Neuronal stem cell (in vitro differentiated cells): ENCODE measurements around the gene RAPGEF5.

Experiments used
- DNase-seq: peaks from one replicate; pipeline ENCODE4 v3.0.0-alpha.2; 2013; ENCODE audit warnings: low spot score
- H2AFZ ChIP-seq: one replicate; pipeline ENCODE4 v1.6.1; 2013; ENCODE audit warnings: mild to moderate bottlenecking, low read length, inconsistent platforms
- H2AK5ac ChIP-seq: 2 replicates; pipeline ENCODE4 v1.6.1; 2013; ENCODE audit warnings: low read depth, mild to moderate bottlenecking, inconsistent platforms, low read length, moderate library complexity, mixed read lengths
- H2BK120ac ChIP-seq: 2 replicates; pipeline ENCODE4 v1.6.1; 2013; ENCODE audit warnings: low read depth, mild to moderate bottlenecking, inconsistent platforms, low read length, moderate library complexity, mixed read lengths
- H2BK12ac ChIP-seq: one replicate; pipeline ENCODE4 v1.6.1; 2013; ENCODE audit warnings: low read length, inconsistent platforms
- H2BK15ac ChIP-seq: 2 replicates; pipeline ENCODE4 v1.6.1; 2013; ENCODE audit warnings: mild to moderate bottlenecking, low read length, inconsistent platforms, mixed read lengths
- H2BK5ac ChIP-seq: one replicate; pipeline ENCODE4 v1.6.1; 2013; ENCODE audit warnings: inconsistent platforms, mild to moderate bottlenecking, low read length, moderate library complexity
- H3K14ac ChIP-seq: one replicate; pipeline ENCODE4 v1.6.1; 2013; ENCODE audit warnings: low read length, inconsistent platforms
- H3K18ac ChIP-seq: 2 replicates; pipeline ENCODE4 v1.6.1; 2013; ENCODE audit warnings: low read length, inconsistent platforms
- H3K23ac ChIP-seq: 2 replicates; pipeline ENCODE4 v1.6.1; 2013; ENCODE audit warnings: low read depth, mild to moderate bottlenecking, mixed read lengths, low read length, inconsistent platforms; ENCODE audit not compliant: poor library complexity
- H3K27ac ChIP-seq: replicated peaks from 3 replicates; pipeline ENCODE4 v1.5.1; 2013; ENCODE audit warnings: low read length, inconsistent platforms
- H3K27me3 ChIP-seq, 3 experiments: 2 replicates each; pipeline ENCODE4 v1.6.1; 2013; ENCODE audit warnings: low read length in 3 of 3, mild to moderate bottlenecking in 2 of 3, inconsistent platforms in 1 of 3, low read depth in 1 of 3, mixed read lengths in 1 of 3, moderate library complexity in 1 of 3; ENCODE audit not compliant: control insufficient read depth in 3 of 3, insufficient read depth in 3 of 3
- H3K36me3 ChIP-seq, 2 donors: replicated peaks in 1 of 2; 2 replicates each; pipeline ENCODE4 v1.6.1; 2013; ENCODE audit warnings: low read length in 2 of 2; ENCODE audit not compliant: control insufficient read depth in 2 of 2, insufficient read depth in 2 of 2
- H3K4ac ChIP-seq: 2 replicates; pipeline ENCODE4 v1.6.1; 2013; ENCODE audit warnings: inconsistent platforms, mild to moderate bottlenecking, low read length, moderate library complexity
- H3K4me1 ChIP-seq, 2 donors: 1 replicate in 1 of 2; 2 replicates in 1 of 2; pipeline ENCODE4 v1.6.1; 2013; ENCODE audit warnings: low read length in 2 of 2, low read depth in 1 of 2; ENCODE audit not compliant: control insufficient read depth in 2 of 2, insufficient read depth in 1 of 2
- H3K4me2 ChIP-seq: one replicate; pipeline ENCODE4 v1.6.1; 2013; ENCODE audit warnings: mild to moderate bottlenecking, low read length, inconsistent platforms; ENCODE audit not compliant: insufficient read depth, poor library complexity, severe bottlenecking
- H3K4me3 ChIP-seq, 2 donors: 2 replicates each; pipeline ENCODE4 v1.5.1; 2013; ENCODE audit warnings: low read length in 2 of 2, mild to moderate bottlenecking in 2 of 2, inconsistent platforms in 1 of 2, moderate library complexity in 1 of 2
- H3K79me1 ChIP-seq: one replicate; pipeline ENCODE4 v1.6.1; 2013; ENCODE audit warnings: low read depth, mild to moderate bottlenecking, inconsistent platforms, low read length, moderate library complexity
- H3K9ac ChIP-seq: one replicate; pipeline ENCODE4 v1.6.1; 2013; ENCODE audit warnings: mild to moderate bottlenecking, low read depth, low read length, inconsistent platforms; ENCODE audit not compliant: poor library complexity
- H3K9me3 ChIP-seq, 2 donors: replicated peaks in 1 of 2; 2 replicates each; pipeline versions ENCODE3 to v1.6.1; 2013; ENCODE audit warnings: low read length in 2 of 2, mild to moderate bottlenecking in 2 of 2, inconsistent platforms in 1 of 2, low read depth in 1 of 2, mixed read lengths in 1 of 2, moderate library complexity in 1 of 2; ENCODE audit not compliant: control insufficient read depth in 2 of 2, insufficient read depth in 1 of 2
- H4K8ac ChIP-seq: one replicate; pipeline ENCODE4 v1.6.1; 2013; ENCODE audit warnings: low read depth, mild to moderate bottlenecking, inconsistent platforms, low read length, moderate library complexity
- H4K91ac ChIP-seq: one replicate; pipeline ENCODE4 v1.6.1; 2013; ENCODE audit warnings: low read length, low read depth, mild to moderate bottlenecking, inconsistent platforms; ENCODE audit not compliant: poor library complexity
- WGBS, 2 donors: extraction: QIAGEN DNeasy Blood & Tissue Kit; methylation state at CpG; one replicate each; pipeline ENCODE4 v1.1.7; 2013; ENCODE audit warnings: missing lambda C conversion rate in 2 of 2, mixed read lengths in 1 of 2; ENCODE audit not compliant: insufficient read length in 2 of 2, insufficient replicate concordance in 1 of 2; ENCODE audit errors: extremely low coverage in 2 of 2; 5-methylcytosine and 5-hydroxymethylcytosine counted together

The RAPGEF5 gene

GRCh38 chr7:22087861-22088260 is 269.1 kb downstream of the RAPGEF5 start:
- Histone ChIP-seq H3K9ac (no peak overlapping the region), H3K23ac (no peak overlapping the region), H2BK120ac (no peak overlapping the region), H3K9me3 (no peaks in the 10 kb centered on the region), H3K4me3 (no peak overlapping the region), H3K4me2 (no peak overlapping the region), H4K91ac (no peak overlapping the region), H3K4me1 (peaks cover 0 to under 1% of the 10 kb centered on the region in 2 donors), H3K4ac (no peak overlapping the region), H2BK12ac (no peak overlapping the region), H3K79me1 (no peaks in the 10 kb centered on the region), H3K27me3 (peaks cover 0 to 17% (median 2%) of the 10 kb centered on the region in 3 experiments), H2AK5ac (no peak overlapping the region), H3K27ac (no peak overlapping the region), H2AFZ (no peak overlapping the region), H3K36me3 (no peaks in the 10 kb centered on the region), H3K14ac (no peak overlapping the region), H4K8ac (no peak overlapping the region), H2BK5ac (no peak overlapping the region), H3K18ac (no peak overlapping the region), H2BK15ac (no peak overlapping the region)
- no peak for DNase-seq
- WGBS, 2 donors = no CpG with 5 or more reads among the region's 6 CpGs

GRCh38 chr7:22083704-22084240 is 273.2 kb downstream of the RAPGEF5 start:
- H3K18ac ChIP-seq = no peak overlapping the region
- H3K9me3 ChIP-seq = no peaks in the 10 kb centered on the region
- H2AFZ ChIP-seq = peak overlapping the region; percentile 95
- H4K8ac ChIP-seq = no peak overlapping the region
- peak overlapping the region; percentile 70 for H3K4me2 ChIP-seq
- H2BK5ac ChIP-seq = no peak overlapping the region
- peak overlapping the region; percentile 54 to 84 for H3K4me3 ChIP-seq
- no peak overlapping the region for H2AK5ac ChIP-seq
- H3K79me1 ChIP-seq = no peaks in the 10 kb centered on the region
- DNase-seq = no peak
- no peak overlapping the region for H3K14ac ChIP-seq
- no CpG with 5 or more reads among the region's 10 CpGs for WGBS, 2 donors
- no peaks in the 10 kb centered on the region for H3K36me3 ChIP-seq
- H3K9ac ChIP-seq = no peak overlapping the region
- no peak overlapping the region for H2BK12ac ChIP-seq
- H3K23ac ChIP-seq = no peak overlapping the region
- no peak overlapping the region for H3K27ac ChIP-seq
- H3K4ac ChIP-seq = no peak overlapping the region
- H3K4me1 ChIP-seq = no peaks in the 10 kb centered on the region
- H4K91ac ChIP-seq = no peak overlapping the region
- H2BK120ac ChIP-seq = no peak overlapping the region
- H3K27me3 ChIP-seq = peaks cover 0 to 28% (median 2%) of the 10 kb centered on the region in 3 experiments
- no peak overlapping the region for H2BK15ac ChIP-seq

GRCh38 chr7:22082886-22083703 is 273.9 kb downstream of the RAPGEF5 start:
- peak; percentile 83 for DNase-seq
- Histone ChIP-seq H3K14ac (no peak overlapping the region), H2AK5ac (no peak overlapping the region), H3K27ac (peak overlapping the region; percentile 72), H4K91ac (no peak overlapping the region), H3K4me2 (peak overlapping the region; percentile 70), H3K27me3 (peaks cover 0 to 28% (median 2%) of the 10 kb centered on the region in 3 experiments), H3K23ac (no peak overlapping the region), H2BK15ac (no peak overlapping the region), H4K8ac (no peak overlapping the region), H3K36me3 (no peaks in the 10 kb centered on the region), H2AFZ (peak overlapping the region; percentile 95), H2BK12ac (no peak overlapping the region), H3K9me3 (no peaks in the 10 kb centered on the region), H3K79me1 (no peaks in the 10 kb centered on the region), H3K4me3 (peak overlapping the region; percentile 54 to 84), H3K9ac (peak overlapping the region; percentile 61), H3K4ac (no peak overlapping the region), H2BK120ac (no peak overlapping the region), H3K4me1 (no peaks in the 10 kb centered on the region), H2BK5ac (no peak overlapping the region), H3K18ac (peak overlapping the region; percentile 94)
- WGBS, 2 donors = no CpG with 5 or more reads among the region's 55 CpGs

GRCh38 chr7:22082553-22082885 is 274.4 kb downstream of the RAPGEF5 start:
- Histone ChIP-seq H3K27me3 (peaks cover 0 to 28% (median 2%) of the 10 kb centered on the region in 3 experiments), H3K18ac (peak overlapping the region; percentile 55), H3K4me2 (peak overlapping the region; percentile 54), H3K14ac (no peak overlapping the region), H2BK12ac (no peak overlapping the region), H3K79me1 (no peaks in the 10 kb centered on the region), H3K23ac (no peak overlapping the region), H3K4ac (no peak overlapping the region), H4K91ac (no peak overlapping the region), H3K27ac (peak overlapping the region; percentile 9), H3K36me3 (no peaks in the 10 kb centered on the region), H2BK120ac (no peak overlapping the region), H2BK5ac (no peak overlapping the region), H2AFZ (peak overlapping the region; percentile 95), H2AK5ac (no peak overlapping the region), H4K8ac (no peak overlapping the region), H3K9ac (peak overlapping the region; percentile 9), H3K4me1 (no peaks in the 10 kb centered on the region), H3K9me3 (no peaks in the 10 kb centered on the region), H3K4me3 (peak overlapping the region; percentile 19 to 54), H2BK15ac (no peak overlapping the region)
- no peak for DNase-seq
- no CpG with 5 or more reads among the region's 10 CpGs for WGBS, 2 donors
